SK-N-MC (cell line): ENCODE measurements around the gene MED13L.

Experiments used
- EZH2 ChIP-seq: fragments of 200-600 bp; sonication (generic); IDR thresholded peaks from one replicate; pipeline ENCODE4 v1.6.1; 2017; ENCODE audit warnings: antibody characterized with exemption
- POLR2AphosphoS5 ChIP-seq: IDR thresholded peaks from 2 replicates; pipeline ENCODE4 v1.6.1; 2012; ENCODE audit warnings: mild to moderate bottlenecking, low read depth, low read length, borderline replicate concordance

DNA sequence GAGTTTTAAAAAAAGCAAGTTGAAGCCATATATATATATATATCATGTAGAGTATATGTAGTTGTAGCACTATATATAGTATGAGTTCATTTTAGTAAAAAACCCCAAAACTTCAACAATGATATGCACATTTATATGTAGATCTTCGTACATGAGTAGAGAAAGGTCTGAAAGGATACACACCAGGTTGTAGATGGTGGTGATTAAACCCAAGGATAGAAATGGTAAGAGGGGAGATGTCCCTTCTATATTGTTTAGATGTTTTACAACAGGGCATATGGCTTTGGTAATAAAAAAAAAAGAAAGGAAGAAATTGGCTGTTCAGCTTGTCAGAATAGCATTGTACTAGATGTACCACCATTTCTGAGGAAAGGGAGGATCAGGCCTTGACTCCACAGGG, 31.9 kb upstream of the MED13L start:
- no peak for TF ChIP-seq POLR2AphosphoS5
- no peak for TF ChIP-seq EZH2
